Renal pelvis (tissue), 4 donors: ENCODE data around the gene NFKBIB. TPM values are rescaled to one million over a fixed set of nuclear protein-coding genes. Genes with fewer than 3 reads are reported as not detected.
"Not testable (repeated sequence)": the region's sequence is repeated elsewhere in the genome, so short reads cannot be mapped to it uniquely, and the experiment has no call there.

ENCODE experiments used
- DNase-seq: peaks from one replicate; pipeline ENCODE4 v3.0.0-alpha.2; 2013
- polyA plus RNA-seq, 3 donors: library from polyadenylated mRNA; unstranded; fragments of 120-200 nt; gene quantifications; one replicate each; pipeline ENCODE4 v1.2.1, GENCODE V29; 2013; ENCODE audit not compliant: insufficient read length in 3 of 3

Gene NFKBIB
- polyA plus RNA-seq, 3 donors: 9.7 to 12.2 (median 11.5) TPM

GRCh38 chr19:38921420-38922274 is 21.9 kb downstream of the NFKBIB start:
- DNase-seq: no peak

DNA sequence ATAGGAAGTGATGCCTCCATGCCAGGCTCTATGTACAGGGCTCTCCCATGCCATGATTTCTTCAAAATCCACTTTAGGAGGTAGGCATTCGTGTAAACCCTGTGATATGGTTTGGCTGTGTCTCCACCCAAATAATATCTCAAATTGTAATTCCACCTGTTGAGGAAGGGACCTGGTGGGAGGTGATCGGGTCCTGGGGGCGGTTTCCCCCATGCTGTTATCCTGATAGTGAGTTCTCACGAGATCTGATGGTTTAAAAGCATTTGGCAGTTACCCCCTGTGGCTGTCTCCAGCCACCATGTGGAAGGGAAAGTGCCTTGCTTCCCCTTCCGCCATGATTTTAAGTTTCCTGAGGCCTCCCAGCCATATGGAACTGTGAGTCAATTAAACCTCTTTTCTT is 22.7 kb downstream of the NFKBIB start:
- DNase-seq: no peak

DNA sequence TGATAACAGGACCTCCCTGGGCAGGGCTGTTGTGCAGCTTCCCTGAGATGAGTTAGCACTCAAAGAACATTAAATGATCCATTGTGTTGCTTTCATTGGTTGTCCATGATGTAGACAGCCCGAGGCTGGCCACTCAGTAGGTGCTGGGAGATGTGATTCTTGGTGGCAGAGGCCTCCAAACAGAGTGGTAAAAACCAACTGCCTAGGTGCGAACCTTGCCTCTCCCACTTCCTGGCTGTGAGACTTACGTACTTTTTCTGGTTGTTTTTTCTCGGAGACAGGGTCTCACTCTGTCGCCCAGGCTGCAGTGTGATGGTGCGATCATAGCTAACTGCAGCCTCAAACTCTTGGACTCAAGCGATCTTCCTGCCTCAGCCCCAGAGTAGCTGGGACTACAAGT is 24.6 kb downstream of the NFKBIB start:
- no peak for DNase-seq

DNA sequence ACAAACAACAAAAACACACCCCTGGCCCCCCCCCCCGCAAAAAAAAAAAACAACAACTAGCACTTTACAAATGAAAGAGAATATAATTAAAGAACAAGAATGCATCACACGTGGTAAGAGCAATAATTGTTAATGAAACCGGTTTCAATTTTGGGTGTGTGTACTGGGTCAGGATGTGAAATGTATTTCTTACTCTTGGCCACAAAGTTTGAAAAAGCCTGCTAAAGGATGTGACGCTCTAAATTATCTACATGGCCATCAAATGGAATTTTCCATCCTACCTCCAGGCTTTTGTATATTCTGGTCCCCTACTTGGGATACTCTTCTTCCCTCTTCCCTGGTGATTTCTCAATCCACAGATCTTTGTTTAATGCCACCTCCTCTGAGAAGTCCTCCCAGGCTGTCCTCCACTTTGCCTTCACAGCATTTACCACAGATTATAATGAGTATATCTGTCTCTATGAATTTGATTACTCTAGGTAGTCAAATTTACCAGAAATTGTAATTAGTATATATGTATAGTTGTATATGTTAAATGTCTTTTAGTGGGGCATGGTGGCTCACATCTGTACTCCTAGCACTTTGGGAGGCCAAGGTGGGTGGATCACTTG is 28.7 kb downstream of the NFKBIB start:
- no peak for DNase-seq

DNA sequence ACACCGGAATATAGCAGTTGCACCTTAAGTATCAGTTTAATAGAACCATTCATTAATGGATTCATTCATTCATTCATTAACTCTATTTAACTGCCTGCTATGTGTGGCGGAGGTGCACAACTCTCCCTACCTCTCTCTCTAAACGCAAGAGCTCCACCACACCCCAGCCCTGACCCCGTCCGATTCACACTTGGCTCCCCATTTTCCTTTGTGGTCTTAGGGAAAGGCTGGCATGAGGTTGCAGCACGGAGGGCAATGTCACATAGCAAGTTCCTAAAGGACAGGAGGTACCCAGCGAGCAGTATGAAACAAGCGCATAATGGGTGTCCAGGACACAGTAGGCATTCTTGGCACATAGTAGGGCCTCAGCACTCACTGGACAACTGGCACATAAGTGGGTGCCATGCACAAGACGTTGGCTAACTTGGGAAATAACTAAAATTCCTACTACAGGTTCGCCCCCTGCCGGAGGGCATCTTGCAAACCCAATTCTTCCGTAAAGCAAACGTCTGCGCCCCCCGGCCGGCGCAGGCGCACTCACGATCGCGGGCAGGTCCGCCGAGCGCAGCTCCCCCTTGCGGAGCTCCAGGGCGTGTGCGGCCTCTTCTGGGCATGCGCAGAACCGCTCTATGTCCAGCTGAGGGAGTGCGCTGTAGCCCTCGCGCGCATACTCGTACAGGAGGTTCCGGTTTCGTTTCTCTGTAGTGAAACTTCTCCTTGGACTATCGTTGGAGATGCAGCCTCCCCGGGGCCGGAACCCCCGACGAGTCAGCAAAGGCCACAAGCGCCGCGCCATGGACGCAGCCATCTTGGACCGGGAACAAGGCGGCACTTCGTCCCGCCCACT is 30.4 kb downstream of the NFKBIB start, which contains the start of gene SARS2:
TSS of gene SARS2 (minus strand) at position 835 of the 847 bp plus-strand sequence. CDS start at position 808, 27 bp downstream.
- peak; percentile 93 for DNase-seq

DNA sequence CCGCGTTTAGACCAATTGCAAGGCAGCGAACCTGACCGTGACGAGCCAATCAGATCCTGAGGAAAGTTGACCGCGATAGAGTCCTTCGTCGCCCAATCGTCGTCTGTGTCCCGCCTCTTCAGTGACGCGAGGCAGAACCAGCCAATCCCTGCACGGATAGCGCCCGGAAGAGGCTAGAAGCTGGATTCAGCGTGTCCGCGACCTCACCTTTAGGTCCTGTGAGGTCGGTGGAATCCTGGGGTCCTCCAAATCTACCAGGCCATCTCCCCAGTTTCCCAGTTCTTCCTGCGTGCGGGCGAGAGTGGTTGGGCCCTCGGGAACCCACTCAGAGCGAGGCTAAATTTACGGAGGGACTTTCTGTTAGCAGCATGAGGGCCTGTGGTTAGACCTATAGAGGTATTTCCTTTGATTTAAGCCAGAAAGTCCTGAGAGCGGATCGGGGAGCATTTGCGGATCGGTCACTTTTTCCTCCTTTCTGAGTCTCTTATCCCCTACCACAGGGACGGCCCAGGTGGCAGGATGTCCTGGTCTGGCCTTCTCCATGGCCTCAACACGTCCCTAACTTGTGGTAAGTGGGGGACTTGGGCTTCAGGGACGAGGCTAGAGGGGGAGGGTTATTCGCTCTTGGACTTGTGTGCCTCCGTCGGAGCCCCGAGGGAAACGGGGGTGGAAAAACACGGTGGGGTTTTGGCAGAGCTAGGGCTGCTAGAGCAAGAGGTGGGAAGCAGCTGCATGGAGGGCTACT is 31.2 kb downstream of the NFKBIB start, which contains the start of gene MRPS12:
TSS of gene MRPS12 (plus strand) at position 169 of the 745 bp plus-strand sequence. CDS start at position 520, 351 bp downstream.
- peak; percentile 100 for DNase-seq

DNA sequence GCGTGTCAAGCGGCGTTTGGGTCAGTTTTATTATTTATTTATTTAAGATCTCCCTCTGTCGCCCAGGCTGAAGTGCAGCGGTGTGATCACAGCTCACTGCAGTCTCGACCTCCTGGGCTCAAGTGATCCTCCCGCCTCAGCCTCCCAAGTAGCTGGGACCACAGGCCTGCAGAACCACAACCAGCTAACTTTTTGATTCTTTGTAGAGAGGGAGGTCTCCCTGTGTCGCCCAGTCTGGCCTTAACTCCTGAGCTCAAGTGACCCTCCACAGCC is 31.7 kb downstream of the NFKBIB start:
- DNase-seq: no peak

DNA sequence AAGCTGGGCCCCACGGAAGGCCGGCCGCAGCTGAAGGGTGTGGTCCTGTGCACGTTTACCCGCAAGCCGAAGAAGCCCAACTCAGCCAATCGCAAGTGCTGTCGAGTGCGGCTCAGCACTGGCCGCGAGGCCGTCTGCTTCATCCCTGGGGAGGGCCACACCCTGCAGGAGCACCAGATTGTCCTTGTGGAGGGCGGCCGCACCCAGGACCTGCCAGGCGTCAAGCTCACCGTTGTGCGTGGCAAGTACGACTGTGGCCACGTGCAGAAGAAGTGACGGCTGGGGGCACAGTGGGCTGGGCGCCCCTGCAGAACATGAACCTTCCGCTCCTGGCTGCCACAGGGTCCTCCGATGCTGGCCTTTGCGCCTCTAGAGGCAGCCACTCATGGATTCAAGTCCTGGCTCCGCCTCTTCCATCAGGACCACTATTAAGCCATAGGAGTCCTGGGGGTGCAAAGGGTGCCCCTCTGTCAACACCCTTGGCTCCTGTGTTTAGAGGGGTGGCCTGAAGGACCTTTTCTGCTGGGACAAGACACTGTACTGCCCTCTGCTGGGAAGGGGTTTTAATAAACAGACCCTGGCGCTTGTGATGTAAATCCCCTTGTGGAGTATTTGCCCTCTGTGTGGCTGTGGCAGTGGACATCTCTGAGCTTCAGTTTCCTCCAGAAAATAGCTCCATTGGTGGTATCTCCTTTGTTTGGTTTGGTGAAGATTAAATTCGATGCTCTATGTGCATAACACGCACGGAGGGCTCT is 32.8 kb downstream of the NFKBIB start:
- DNase-seq: no peak

GRCh38 chr19:38933544-38933943 is 33.8 kb downstream of the NFKBIB start:
- DNase-seq: no peak

DNA sequence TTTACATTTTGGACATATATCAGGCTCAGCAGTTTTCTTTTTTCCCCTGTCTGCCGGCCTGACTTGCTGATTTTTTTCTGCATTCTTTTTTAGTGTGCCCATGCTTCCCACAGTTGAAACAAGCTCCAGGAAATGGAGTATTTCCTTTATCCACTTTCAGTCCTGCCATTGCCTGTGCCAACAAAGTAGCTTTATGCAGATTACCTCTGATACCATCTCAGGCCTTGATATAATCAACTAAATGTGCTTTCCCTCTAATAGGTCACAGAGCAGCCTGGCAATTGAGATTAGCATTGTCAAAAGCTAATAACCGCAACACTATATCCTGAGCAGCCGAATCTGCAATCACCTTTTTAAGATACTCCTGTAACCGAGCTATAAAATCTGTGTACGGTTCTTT is 40.2 kb downstream of the NFKBIB start:
- DNase-seq: no peak

- DNase-seq: not testable (repeated sequence)
These were observed 41.7 kb downstream of the NFKBIB start for GRCh38 chr19:38941466-38941865.

GRCh38 chr19:38941979-38942378 is 42.2 kb downstream of the NFKBIB start:
- DNase-seq: no peak

DNA sequence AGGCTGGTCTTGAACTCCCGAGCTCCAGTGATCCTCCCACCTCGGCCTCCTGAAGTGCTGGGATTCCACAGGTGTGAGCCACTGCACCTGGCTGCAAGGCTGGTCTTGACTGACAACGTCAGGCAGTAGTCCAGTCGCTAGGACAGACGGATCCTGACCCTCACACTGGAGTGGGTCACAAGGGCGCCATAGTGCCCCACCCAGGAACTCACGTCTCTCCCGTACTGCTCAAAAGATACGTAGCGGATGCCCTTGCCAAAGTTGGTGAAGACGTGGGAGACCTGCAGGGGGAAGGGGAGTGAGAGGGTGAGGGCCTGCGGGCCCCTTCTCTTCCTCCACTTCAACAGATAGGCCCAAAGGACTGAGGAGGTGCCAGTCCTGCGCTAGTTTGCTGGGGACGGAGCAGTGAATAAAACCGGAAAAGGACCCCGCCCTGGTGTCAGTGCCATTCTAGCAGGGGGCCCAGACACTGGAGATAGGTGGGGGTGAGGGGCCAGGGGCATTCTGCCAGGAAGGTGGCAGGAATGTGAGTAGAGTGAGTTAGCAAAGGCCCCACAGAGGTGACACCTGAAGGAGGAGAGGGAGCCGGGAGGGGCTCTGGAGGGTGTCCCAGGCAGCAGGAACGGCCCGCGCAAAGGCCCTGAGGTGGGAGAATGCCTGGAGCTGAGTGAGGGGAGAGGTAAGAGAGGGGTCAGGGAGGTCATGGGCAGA is 42.9 kb downstream of the NFKBIB start:
- DNase-seq: no peak

- no peak for DNase-seq
These were observed 45.3 kb downstream of the NFKBIB start for GRCh38 chr19:38944981-38945506.

GRCh38 chr19:38945562-38946228 is 45.9 kb downstream of the NFKBIB start:
- DNase-seq: no peak

GRCh38 chr19:38946229-38947010 is 46.7 kb downstream of the NFKBIB start:
- no peak for DNase-seq

GRCh38 chr19:38949580-38950367 is 50.0 kb downstream of the NFKBIB start:
- DNase-seq: peak; percentile 89

DNA sequence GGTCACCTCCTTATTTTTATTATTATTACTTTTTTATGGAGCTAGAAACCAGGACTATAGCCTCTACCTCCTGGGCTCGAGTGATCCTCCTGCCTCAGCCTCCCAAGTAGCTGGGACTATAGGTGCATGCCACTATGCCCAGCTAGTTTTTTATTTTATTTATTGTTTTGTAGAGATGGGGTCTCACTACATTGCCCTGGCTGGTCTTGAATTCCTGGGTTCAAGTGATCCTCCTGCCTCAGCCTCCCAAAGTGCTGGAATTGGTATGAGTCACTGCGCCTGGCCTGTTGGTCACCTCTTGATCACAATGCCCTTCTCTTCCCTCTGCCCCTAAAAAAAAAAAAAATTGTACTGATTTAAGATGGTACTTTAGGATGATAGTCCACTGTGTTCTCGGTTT is 51.4 kb downstream of the NFKBIB start:
- DNase-seq: no peak
